Testis (tissue), 2 donors: ENCODE results near the gene KRTDAP.

ENCODE experiments used
- POLR2A ChIP-seq: fragments of 450-650 bp; IDR thresholded peaks from one replicate; pipeline ENCODE4 v1.6.1; 2017; ENCODE audit warnings: antibody characterized with exemption, mild to moderate bottlenecking, moderate library complexity
- TF ChIP-seq, protein P1 (sequence below), 3 experiments: fragments of 450-650 bp in 2 of 3; fragments of 200-600 bp in 1 of 3; sonication (generic) in 1 of 3; IDR thresholded peaks; one replicate each; pipeline ENCODE4 v1.5.1; 2016 to 2019; ENCODE audit warnings: antibody characterized with exemption in 3 of 3, mild to moderate bottlenecking in 2 of 3, moderate library complexity in 1 of 3

DNA sequence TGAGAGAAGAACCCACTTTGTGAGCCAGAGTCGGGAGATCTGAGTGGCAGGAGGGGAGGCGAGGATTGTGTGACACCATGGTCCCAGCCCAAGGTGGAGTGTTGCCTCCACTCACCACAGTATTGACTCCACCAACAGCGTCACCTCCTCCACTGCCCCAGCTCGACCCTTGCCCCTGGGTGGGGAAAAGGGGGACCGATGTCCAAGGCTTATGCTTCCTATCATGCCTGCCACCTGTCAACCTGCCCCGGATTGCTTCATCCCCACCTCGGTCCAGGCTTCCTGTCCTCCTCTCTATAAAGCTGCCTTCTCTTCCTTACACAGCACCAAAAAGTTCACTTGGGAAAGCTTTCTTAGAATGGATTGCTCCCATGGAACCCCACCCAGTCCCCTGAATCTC lies 15.7 kb upstream of the KRTDAP start:
- TF ChIP-seq, protein P1, sequence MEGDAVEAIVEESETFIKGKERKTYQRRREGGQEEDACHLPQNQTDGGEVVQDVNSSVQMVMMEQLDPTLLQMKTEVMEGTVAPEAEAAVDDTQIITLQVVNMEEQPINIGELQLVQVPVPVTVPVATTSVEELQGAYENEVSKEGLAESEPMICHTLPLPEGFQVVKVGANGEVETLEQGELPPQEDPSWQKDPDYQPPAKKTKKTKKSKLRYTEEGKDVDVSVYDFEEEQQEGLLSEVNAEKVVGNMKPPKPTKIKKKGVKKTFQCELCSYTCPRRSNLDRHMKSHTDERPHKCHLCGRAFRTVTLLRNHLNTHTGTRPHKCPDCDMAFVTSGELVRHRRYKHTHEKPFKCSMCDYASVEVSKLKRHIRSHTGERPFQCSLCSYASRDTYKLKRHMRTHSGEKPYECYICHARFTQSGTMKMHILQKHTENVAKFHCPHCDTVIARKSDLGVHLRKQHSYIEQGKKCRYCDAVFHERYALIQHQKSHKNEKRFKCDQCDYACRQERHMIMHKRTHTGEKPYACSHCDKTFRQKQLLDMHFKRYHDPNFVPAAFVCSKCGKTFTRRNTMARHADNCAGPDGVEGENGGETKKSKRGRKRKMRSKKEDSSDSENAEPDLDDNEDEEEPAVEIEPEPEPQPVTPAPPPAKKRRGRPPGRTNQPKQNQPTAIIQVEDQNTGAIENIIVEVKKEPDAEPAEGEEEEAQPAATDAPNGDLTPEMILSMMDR (IDR thresholded peaks at IDR 0.05) = no peak
- TF ChIP-seq POLR2A = no peak
